Dermis blood vessel endothelial cell (primary cell): Measurements from ENCODE around the gene ISX. TPM values are rescaled to one million over a fixed set of nuclear protein-coding genes. Genes with fewer than 3 reads are reported as not detected.
A peak's percentile ranks its signal among the peaks of the same experiment; 100 is the strongest.
"Not testable (repeated sequence)": the region's sequence is repeated elsewhere in the genome, so short reads cannot be mapped to it uniquely, and the experiment has no call there.

Experiments used
- DNase-seq: peaks from one replicate; pipeline ENCODE4 v3.0.0; 2010
- total RNA-seq: library from RNA; depleted of rRNA; stranded (reverse); fragments of >200 nt; gene quantifications from 2 replicates; pipeline ENCODE4 v1.2.3, GENCODE V29; 2014

Gene ISX
- not detected in 2 replicates for total RNA-seq

- DNase-seq = no peak
Measured at GRCh38 chr22:35065796-35066218, at the start of gene ISX. TSS of gene ISX (plus strand) at chr22:35066158. CDS start at chr22:35067088, 930 bp downstream.

DNA sequence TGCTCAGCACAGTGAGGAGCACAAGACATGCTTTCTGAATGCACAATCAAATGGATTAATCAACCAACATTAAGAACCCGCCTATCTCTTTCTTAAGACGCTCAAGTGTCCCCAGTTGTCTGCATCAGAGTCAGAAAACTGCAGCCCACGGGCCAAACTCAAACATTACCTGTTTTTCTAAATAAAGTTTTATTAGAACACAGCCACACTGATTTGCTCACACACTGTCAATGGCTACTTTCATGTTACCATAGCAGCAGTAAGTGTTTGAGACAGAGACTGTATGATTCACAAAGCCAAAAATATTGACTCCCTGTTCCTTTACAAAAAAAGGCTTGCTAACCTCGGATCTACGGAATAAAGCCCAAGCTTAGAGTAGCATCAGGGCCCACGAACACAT is 49.0 kb upstream of the ISX start:
- no peak for DNase-seq

GRCh38 chr22:35018995-35019394 is 47.0 kb upstream of the ISX start:
- no peak for DNase-seq

- DNase-seq = no peak
Measured at GRCh38 chr22:35020517-35020916, 45.4 kb upstream of the ISX start.

GRCh38 chr22:35021161-35021560 is 44.8 kb upstream of the ISX start:
- DNase-seq = no peak

DNA sequence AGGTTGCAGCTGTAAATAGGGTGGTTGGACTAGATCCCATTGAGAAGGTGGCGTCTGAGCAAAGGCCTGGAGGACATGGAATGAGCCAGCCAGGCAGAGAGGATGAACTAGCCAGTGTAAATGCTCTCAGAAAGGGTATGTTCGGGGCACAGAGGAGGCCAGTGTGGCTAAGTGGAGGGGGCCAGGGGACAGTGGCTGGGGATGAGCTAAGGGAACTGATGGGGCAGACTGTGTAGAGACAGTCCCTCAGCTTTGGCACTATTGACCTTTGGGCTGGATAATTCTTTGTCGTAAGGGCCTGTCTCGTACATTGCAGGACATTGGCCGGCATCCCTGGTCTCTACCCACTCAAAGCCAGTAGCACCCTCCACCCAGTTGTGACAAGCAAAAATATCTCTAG is 43.7 kb upstream of the ISX start:
- no peak for DNase-seq

- DNase-seq = peak; percentile 63
Measured at GRCh38 chr22:35023692-35024363, 42.1 kb upstream of the ISX start.

DNA sequence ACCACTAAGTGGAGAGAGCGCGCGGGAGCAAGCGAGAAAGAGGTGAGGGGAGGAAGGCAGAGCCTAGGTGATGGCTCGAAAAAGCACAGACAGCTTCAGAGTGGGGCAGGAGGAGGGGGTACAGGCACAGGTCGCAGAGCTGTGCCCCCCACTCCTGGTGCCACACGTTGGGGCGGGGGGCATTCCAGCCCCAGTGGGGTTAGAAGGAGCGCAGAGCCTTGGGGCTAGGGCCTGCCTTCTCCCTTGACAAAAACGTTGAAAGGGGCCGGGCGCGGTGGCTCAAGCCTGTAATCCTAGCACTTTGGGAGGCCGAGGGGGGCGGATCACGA is 41.6 kb upstream of the ISX start:
- no peak for DNase-seq

GRCh38 chr22:35030112-35030511 is 35.8 kb upstream of the ISX start:
- not testable (repeated sequence) for DNase-seq

GRCh38 chr22:35032571-35032970 is 33.4 kb upstream of the ISX start:
- DNase-seq = no peak

- DNase-seq = no peak
Measured at GRCh38 chr22:35033635-35034296, 32.2 kb upstream of the ISX start.

- no peak for DNase-seq
Measured at GRCh38 chr22:35034963-35035362, 31.0 kb upstream of the ISX start.

DNA sequence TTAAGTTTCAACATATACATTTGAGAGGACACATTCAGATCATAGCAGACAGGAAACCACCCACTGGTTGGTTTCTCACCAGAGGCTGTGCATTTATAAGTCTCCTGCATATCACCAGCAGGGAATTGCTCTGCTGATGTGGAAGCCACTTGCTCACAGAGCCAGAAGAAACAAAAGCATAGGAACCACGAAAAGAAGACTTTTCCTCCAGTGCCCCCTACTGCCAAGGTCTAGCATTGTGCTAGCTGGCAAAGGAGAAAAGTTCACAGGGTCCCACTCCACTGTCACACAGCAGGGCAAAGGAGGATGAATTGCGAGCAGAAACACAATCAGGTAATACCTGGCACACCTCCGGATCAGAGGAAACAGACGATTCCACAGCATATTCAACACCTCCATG is 28.9 kb upstream of the ISX start:
- DNase-seq = no peak

DNA sequence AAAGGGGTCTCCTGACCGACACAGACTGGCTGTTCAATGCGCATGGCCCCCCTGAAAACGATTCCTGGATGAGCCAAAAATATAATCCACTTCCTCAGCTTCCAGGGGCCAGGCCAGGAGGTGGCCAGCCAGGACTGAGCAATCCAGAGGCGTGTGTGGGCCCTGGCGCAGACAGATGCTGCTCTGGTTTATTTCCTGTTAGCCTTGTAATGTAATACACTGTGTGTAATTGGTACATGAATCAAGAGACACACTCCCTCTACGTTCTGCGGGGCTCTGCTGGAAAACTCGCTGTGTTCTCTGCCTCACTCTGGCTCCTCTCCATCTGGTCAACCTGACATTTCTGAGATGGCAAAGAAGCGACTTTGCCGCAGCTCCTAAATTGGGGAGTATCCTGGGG is 26.3 kb upstream of the ISX start:
- no peak for DNase-seq

- DNase-seq = peak; percentile 11
Measured at GRCh38 chr22:35043252-35043933, 22.6 kb upstream of the ISX start.

DNA sequence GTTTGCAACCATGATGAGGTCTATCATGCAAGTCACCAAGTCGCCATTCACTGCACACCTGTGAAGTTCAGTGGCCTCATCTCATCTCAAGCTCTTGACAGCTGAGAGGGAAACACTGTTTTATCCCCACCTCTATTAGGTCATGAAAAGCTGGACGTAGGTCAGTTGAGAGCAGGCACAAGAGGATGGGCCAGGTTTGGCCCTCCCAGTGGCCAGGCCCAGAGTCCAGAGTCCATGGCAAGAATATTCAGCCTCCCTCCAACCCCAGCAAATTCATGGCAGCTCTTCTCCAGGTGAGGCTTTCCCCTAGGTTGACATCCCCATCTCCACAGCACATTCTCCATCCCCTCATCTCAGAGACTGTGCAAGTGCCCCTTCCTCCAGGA is 22.0 kb upstream of the ISX start:
- no peak for DNase-seq

- DNase-seq = no peak
Measured at GRCh38 chr22:35044607-35045390, 21.2 kb upstream of the ISX start.

- no peak for DNase-seq
Measured at GRCh38 chr22:35045451-35045850, 20.5 kb upstream of the ISX start.

DNA sequence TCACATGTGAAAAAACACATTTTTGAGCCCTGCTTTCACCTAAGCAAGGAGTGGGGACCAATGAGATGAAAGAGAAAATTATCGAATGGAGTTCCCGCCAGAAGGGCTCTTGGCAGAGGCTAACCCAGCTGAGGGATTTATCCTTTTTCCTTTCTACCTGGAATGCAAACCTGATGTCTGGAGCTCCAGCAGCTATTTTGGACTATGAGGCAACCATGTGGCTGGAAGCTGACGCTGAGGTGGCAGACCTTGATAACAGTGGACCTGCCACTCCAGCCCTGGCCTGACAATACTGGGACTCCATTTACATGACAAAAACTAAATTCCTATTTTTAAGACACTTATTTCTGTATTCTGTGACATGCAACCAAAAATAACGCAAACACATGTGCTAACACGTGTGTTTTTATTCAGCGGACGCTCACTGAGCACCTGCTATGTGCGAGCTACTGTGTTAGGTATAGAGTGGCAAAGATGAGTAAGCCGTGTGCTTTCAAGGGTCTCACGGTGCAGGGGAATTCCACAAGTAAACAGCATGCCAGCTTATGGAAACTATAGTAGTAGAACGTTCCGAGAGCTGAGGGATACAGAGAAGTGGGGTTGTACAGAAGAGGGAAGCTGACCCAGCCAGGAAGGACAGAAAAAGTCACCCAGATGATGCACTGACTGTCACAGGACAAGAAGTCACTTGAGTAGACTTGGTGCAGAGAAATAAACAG is 19.1 kb upstream of the ISX start:
- no peak for DNase-seq

DNA sequence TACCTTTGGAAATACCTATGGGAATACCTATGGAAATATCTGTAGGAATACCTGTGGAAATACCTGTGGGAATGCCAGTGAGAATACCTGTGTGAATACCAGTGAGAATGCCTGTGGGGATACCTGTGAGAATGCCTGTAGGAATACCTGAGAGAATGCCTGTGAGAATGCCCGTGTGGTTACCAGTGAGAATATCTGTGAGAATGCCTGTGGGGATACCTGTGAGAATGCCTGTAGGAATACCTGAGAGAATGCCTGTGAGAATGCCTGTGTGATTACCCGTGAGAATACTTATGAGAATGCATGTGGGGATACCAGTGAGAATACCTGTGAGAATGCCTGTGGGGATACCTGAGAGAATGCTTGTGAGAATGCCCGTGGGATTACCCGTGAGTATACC is 15.9 kb upstream of the ISX start:
- not testable (repeated sequence) for DNase-seq

DNA sequence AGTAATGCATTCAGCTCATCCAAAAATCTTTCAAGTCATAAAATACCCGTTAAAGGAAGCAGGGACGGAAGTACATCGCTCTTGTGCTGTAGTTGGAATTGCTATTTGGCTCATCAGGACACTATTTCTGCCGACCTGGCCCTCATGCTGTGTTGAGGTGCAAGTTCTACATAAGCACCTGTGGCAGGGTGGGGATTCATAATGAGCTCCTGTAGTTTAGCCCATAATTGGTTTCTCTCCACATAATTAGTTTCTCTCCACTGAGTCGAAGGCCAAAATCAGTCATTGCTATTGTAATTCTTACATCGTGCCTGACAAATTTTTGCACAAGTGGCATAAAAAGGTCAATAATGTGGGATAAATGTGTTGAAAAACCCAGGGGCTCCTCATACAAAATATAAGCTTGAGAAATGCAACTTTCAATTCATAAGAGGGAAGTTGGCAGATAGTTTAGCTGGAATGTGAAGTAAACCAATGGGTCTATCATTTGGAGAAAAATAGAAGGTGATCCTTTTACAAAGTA is 14.9 kb upstream of the ISX start:
- DNase-seq = no peak

DNA sequence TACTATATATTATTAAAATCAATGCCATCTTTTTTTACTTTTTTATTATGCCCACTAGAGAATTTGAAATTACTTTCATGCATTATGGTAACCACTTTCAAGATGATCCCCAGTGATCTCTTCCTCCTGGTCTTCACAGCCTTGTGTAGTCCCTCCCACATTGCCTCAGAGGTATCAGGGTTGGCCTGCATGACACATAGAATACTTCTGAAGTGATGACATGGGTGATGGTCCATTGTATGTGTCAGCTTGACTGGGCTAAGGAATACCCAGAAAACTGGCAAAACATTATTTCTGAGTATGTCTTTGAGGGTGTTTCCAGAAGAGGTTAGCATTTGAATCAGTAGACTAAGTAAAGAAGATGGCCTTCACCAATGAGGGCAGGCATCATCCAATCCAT is 14.2 kb upstream of the ISX start:
- no peak for DNase-seq
